Peyer's patch (tissue), 4 donors: ENCODE measurements around the gene TMEM141. TPM values are rescaled to one million over a fixed set of nuclear protein-coding genes. Genes with fewer than 3 reads are reported as not detected.
A peak's percentile ranks its signal among the peaks of the same experiment; 100 is the strongest.
"Not testable (repeated sequence)": the region's sequence is repeated elsewhere in the genome, so short reads cannot be mapped to it uniquely, and the experiment has no call there.

Experiments used
- DNase-seq, 3 donors: peaks; one replicate each; pipeline ENCODE4 v3.0.0-alpha.2; 2017 to 2019
- H3K27ac ChIP-seq, 4 donors: fragments of 200-600 bp; sonication (generic); one replicate each; pipeline ENCODE4 v1.5.1; 2016 to 2019
- H3K27me3 ChIP-seq, 2 donors: fragments of 200-600 bp; sonication (generic); one replicate each; pipeline ENCODE4 v1.5.1; 2019
- H3K36me3 ChIP-seq, 3 donors: fragments of 200-600 bp; sonication (generic); one replicate each; pipeline ENCODE4 v1.5.1; 2016 to 2019
- H3K4me1 ChIP-seq, 4 donors: fragments of 200-600 bp; sonication (generic); one replicate each; pipeline ENCODE4 v1.5.1; 2016 to 2019
- H3K4me3 ChIP-seq, 4 donors: fragments of 200-600 bp; sonication (generic); 1 replicate in 3 of 4; 2 replicates in 1 of 4; pipeline ENCODE4 v1.5.1; 2016 to 2019; ENCODE audit warnings: mild to moderate bottlenecking in 1 of 4
- H3K9me3 ChIP-seq, 4 donors: fragments of 200-600 bp; sonication (generic); one replicate each; pipeline ENCODE4 v1.5.1; 2016 to 2019; ENCODE audit warnings: mild to moderate bottlenecking in 1 of 4
- POLR2A ChIP-seq, 2 donors: fragments of 450-650 bp; IDR thresholded peaks; one replicate each; pipeline ENCODE4 v1.5.1; 2017; ENCODE audit warnings: antibody characterized with exemption in 2 of 2, mild to moderate bottlenecking in 2 of 2, moderate library complexity in 2 of 2
- total RNA-seq, 4 donors: library from RNA; depleted of rRNA; stranded (reverse); fragments of >200 nt; gene quantifications; one replicate each; pipeline ENCODE4 v1.1.0, GENCODE V29; 2016
- TF ChIP-seq, protein P1 (sequence below), 6 experiments: fragments of 450-650 bp in 4 of 6; fragments of 200-600 bp in 2 of 6; sonication (generic) in 1 of 6; IDR thresholded peaks; one replicate each; pipeline ENCODE4 v1.5.1; 2017 to 2019; ENCODE audit warnings: antibody characterized with exemption in 6 of 6, mild to moderate bottlenecking in 3 of 6, moderate library complexity in 1 of 6

TMEM141 gene
- total RNA-seq, 4 donors from 2014 or later: 52.0 to 240 (median 187) TPM

DNA sequence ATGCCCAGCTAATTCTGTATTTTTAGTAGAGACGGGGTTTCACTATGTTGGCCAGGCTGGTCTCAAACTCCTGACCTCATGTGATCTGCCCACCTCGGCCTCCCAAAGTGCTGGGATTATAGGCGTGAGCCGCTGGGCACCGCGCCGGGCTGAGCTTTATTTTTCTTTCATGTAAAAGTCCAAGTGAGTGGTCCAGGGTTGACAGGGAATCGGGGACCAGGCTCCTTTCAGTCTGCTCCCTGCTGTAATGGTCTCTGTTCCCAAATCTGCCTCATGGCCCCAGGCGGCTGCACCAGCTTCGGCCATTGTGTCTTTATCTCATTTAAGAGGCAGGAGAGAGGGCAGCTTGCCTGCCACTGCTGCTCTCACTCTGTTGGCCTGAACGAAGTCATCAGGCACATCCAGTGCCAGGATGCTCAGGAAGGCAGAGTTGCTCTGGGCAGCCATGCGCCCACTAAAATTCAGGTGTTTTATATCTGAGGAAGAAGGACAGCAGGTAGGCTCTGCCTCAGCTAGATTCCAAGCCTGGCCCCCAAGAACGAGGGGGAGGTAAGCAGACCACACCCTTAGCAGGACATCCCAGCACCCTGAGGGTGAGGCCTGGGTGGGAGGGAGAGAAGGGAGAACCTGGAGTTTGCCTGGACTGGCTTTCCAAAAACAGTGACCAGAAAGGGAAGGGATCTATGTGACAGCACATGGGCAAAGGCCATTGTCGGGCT, 3.3 kb downstream of the TMEM141 start:
- Histone ChIP-seq H3K27ac (peak overlapping the region in 2 of 4 donors; percentile 96 to 98), H3K27me3 (peaks cover 0 to 7% of the 10 kb centered on the region in 2 donors), H3K4me1 (peaks cover 2 to 66% (median 13%) of the 10 kb centered on the region in 4 donors), H3K9me3 (no peaks in the 10 kb centered on the region), H3K36me3 (no peaks in the 10 kb centered on the region), H3K4me3 (no peak overlapping the region)
- TF ChIP-seq, protein P1, sequence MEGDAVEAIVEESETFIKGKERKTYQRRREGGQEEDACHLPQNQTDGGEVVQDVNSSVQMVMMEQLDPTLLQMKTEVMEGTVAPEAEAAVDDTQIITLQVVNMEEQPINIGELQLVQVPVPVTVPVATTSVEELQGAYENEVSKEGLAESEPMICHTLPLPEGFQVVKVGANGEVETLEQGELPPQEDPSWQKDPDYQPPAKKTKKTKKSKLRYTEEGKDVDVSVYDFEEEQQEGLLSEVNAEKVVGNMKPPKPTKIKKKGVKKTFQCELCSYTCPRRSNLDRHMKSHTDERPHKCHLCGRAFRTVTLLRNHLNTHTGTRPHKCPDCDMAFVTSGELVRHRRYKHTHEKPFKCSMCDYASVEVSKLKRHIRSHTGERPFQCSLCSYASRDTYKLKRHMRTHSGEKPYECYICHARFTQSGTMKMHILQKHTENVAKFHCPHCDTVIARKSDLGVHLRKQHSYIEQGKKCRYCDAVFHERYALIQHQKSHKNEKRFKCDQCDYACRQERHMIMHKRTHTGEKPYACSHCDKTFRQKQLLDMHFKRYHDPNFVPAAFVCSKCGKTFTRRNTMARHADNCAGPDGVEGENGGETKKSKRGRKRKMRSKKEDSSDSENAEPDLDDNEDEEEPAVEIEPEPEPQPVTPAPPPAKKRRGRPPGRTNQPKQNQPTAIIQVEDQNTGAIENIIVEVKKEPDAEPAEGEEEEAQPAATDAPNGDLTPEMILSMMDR (IDR thresholded peaks at IDR 0.05): no peak
- no peak for TF ChIP-seq POLR2A (IDR thresholded peaks at IDR 0.05)
- no peak for DNase-seq

DNA sequence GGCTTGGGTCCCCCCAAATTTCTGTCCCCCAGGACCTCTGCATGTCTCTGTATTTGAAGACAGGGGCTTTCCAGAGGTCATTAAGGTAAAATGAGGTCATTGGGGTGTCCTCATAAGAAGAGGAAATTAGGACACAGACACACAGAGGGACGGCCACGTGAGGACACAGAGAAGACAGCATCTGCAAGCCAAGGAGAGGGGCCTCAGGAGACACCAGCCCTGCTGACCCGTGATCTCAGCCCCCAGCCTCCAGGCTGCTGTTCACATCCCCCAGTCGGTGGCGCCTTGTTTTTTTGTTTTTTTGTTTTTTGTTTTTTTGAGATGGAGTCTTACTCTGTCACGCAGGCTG, 3.8 kb downstream of the TMEM141 start:
- H3K4me1 ChIP-seq: peaks cover 2 to 69% (median 15%) of the 10 kb centered on the region in 4 donors
- TF ChIP-seq POLR2A (IDR thresholded peaks at IDR 0.05): no peak
- TF ChIP-seq, protein P1 (IDR thresholded peaks at IDR 0.05): no peak
- DNase-seq: no peak
- no peaks in the 10 kb centered on the region for H3K36me3 ChIP-seq
- H3K4me3 ChIP-seq: no peak overlapping the region
- H3K9me3 ChIP-seq: no peaks in the 10 kb centered on the region
- H3K27ac ChIP-seq: no peak overlapping the region
- peaks cover 0 to 7% of the 10 kb centered on the region in 2 donors for H3K27me3 ChIP-seq

DNA sequence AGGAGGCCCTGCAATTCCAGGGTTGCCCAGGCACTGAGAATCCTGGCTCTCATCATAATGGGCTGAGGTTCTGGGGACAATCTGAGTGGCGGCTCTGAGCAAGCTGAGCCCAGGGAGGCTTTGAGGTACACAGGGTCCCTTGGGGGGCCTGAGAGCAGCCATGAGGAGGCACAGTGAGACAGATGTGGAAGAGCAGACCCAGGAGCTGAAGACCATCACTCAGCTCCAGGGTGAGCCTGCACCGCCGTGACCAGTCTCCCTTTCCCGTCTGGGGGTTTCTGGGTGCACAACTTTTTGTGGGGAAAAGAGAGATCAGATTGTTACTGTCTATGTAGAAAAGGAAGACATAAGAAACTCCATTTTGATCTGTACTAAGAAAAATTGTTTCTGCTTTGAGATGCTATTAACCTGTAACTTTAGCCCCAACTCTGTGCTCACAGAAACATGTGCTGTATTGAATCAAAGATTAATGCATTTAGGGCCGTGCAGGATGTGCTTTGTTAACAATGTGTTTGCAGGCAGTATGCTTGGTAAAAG, 5.2 kb downstream of the TMEM141 start, which contains the start of gene CCDC183:
CCDC183 (plus strand) TSS at position 101 of the 537 bp plus-strand sequence; CDS start at position 161, 60 bp downstream.
- Histone ChIP-seq H3K27ac (no peak within 1 kb of the TSS), H3K36me3 (no peaks in the 10 kb centered on the region), H3K4me1 (peaks cover 2 to 77% (median 18%) of the 10 kb centered on the region in 4 donors), H3K27me3 (peaks cover 0 to 7% of the 10 kb centered on the region in 2 donors), H3K9me3 (no peaks in the 10 kb centered on the region), H3K4me3 (no peak within 1 kb of the TSS)
- no peak for DNase-seq
- TF ChIP-seq, protein P1 (IDR thresholded peaks at IDR 0.05): no peak
- no peak for TF ChIP-seq POLR2A (IDR thresholded peaks at IDR 0.05)

DNA sequence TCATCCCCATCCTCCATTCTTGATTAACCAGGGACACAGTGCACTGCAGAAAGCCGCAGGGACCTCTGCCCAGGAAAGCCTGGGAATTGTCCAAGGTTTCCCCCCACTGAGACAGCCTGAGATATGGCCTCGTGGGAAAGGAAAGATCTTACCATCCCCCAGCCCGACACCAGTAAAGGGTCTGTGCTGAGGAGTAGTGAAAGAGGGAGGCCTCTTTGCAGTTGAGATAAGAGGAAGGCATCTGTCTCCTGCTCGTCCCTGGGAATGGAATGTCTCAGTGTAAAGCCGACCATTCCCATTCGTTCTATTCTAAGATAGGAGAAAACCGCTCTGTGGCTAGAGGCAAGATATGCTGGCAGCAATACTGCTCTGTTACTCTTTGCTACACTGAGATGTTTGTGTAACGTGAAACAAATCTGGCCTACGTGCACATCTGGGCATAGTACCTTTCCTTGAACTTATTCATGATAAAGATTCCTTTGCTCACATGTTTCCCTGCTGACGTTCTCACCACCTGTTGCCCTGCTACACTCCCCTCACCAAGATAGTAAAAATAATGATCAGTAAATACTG, 5.7 kb downstream of the TMEM141 start:
- not testable (repeated sequence) for H3K9me3 ChIP-seq, H3K4me3 ChIP-seq, H3K36me3 ChIP-seq, DNase-seq, H3K27me3 ChIP-seq, H3K27ac ChIP-seq
- peaks cover 2 to 75% (median 16%) of the 10 kb centered on the region in 4 donors for H3K4me1 ChIP-seq

DNA sequence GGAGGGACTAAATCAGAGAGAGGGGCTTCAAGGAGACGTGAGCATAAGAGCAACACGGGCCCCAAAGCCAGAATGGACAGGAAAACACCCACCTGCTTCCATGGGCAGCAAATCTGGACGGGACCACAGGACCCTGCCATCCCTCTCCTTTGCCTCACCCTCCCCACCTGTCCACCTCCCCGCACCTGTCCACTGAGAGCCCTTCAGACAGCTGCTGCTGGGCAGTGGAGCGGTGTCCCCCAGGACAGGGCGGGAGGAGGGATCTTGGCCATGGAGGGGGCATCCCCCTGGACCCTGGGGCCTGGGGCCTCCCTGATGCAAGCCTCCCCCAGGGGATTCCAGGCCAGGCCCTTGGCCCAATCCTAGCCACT, 7.5 kb downstream of the TMEM141 start:
- TF ChIP-seq, protein P1 (IDR thresholded peaks at IDR 0.05): no peak
- TF ChIP-seq POLR2A (IDR thresholded peaks at IDR 0.05): no peak
- no peak for DNase-seq
- H3K36me3 ChIP-seq: no peaks in the 10 kb centered on the region
- peak overlapping the region in 2 of 4 donors; percentile 77 to 80 for H3K27ac ChIP-seq
- H3K4me1 ChIP-seq: peaks cover 0 to 57% (median 15%) of the 10 kb centered on the region in 4 donors
- peaks cover 0 to 7% of the 10 kb centered on the region in 2 donors for H3K27me3 ChIP-seq
- no peaks in the 10 kb centered on the region for H3K9me3 ChIP-seq
- H3K4me3 ChIP-seq: peak overlapping the region in 2 of 4 donors; percentile 45 to 51
